ENCODE data around the gene NAB1. TPM values are rescaled to one million over a fixed set of nuclear protein-coding genes. Genes with fewer than 3 reads are reported as not detected.

NAB1 gene
- total RNA-seq, 4 donors from 2014 or later, result 4.9 to 11.0 (median 9.2) TPM

- intact Hi-C loops (cut with DNase I; ENCODE audit: low total_unique reads), result no loop called here
- no peak for ATAC-seq
- no peak for TF ChIP-seq POLR2A (IDR thresholded peaks at IDR 0.05)
- TF ChIP-seq CTCF (IDR thresholded peaks at IDR 0.05 in 4 of 5, conservative IDR thresholded peaks at IDR 0.05 in 1 of 5), result no peak
- in situ Hi-C loops (cut with MboI; ENCODE audit: low sequenced_read_pairs in 4 of 4), result no loop called here
- no peak overlapping the region for H3K27ac ChIP-seq
- H3K4me3 ChIP-seq, result no peak overlapping the region
- no peak for DNase-seq
- H3K9me3 ChIP-seq, result no peaks in the 10 kb centered on the region
- no peaks in the 10 kb centered on the region for H3K27me3 ChIP-seq
- H3K36me3 ChIP-seq, result no peaks in the 10 kb centered on the region
- H3K4me1 ChIP-seq, result no peaks in the 10 kb centered on the region
Measured at GRCh38 chr2:190696792-190697398, 48.0 kb downstream of the NAB1 start.

GRCh38 chr2:190697421-190697820 is 48.5 kb downstream of the NAB1 start:
- no peak for ATAC-seq
- TF ChIP-seq POLR2A (IDR thresholded peaks at IDR 0.05), result no peak
- no peak for TF ChIP-seq CTCF (IDR thresholded peaks at IDR 0.05 in 4 of 5, conservative IDR thresholded peaks at IDR 0.05 in 1 of 5)
- Histone ChIP-seq H3K27ac (no peak overlapping the region), H3K9me3 (no peaks in the 10 kb centered on the region), H3K27me3 (no peaks in the 10 kb centered on the region), H3K4me3 (no peak overlapping the region), H3K4me1 (no peaks in the 10 kb centered on the region), H3K36me3 (no peaks in the 10 kb centered on the region)
- in situ Hi-C loops (cut with MboI; ENCODE audit: low sequenced_read_pairs in 4 of 4), result no loop called here
- no peak for DNase-seq
- intact Hi-C loops (cut with DNase I; ENCODE audit: low total_unique reads), result no loop called here

GRCh38 chr2:190698895-190699294 is 50.0 kb downstream of the NAB1 start:
- Histone ChIP-seq H3K4me3 (no peak overlapping the region), H3K9me3 (no peaks in the 10 kb centered on the region), H3K27ac (no peak overlapping the region), H3K27me3 (no peaks in the 10 kb centered on the region), H3K36me3 (no peaks in the 10 kb centered on the region), H3K4me1 (no peaks in the 10 kb centered on the region)
- no peak for DNase-seq
- ATAC-seq, result no peak
- in situ Hi-C loops (cut with MboI; ENCODE audit: low sequenced_read_pairs in 4 of 4) (no loop called here), intact Hi-C loops (cut with DNase I; ENCODE audit: low total_unique reads) (no loop called here)
- TF ChIP-seq POLR2A (IDR thresholded peaks at IDR 0.05) (no peak), CTCF (IDR thresholded peaks at IDR 0.05 in 4 of 5, conservative IDR thresholded peaks at IDR 0.05 in 1 of 5) (no peak)

- intact Hi-C loops (cut with DNase I; ENCODE audit: low total_unique reads), result no loop called here
Measured at GRCh38 chr2:190701586-190701985, 52.7 kb downstream of the NAB1 start.

More at GRCh38 chr2:190701586-190701985, 52.7 kb downstream of the NAB1 start:
- Histone ChIP-seq H3K27me3 (no peaks in the 10 kb centered on the region), H3K9me3 (no peaks in the 10 kb centered on the region), H3K27ac (no peak overlapping the region), H3K4me3 (no peak overlapping the region), H3K4me1 (no peaks in the 10 kb centered on the region), H3K36me3 (no peaks in the 10 kb centered on the region)
- in situ Hi-C loops (cut with MboI; ENCODE audit: low sequenced_read_pairs in 4 of 4), result no loop called here
- ATAC-seq (no peak), DNase-seq (no peak)
- TF ChIP-seq CTCF (IDR thresholded peaks at IDR 0.05 in 4 of 5, conservative IDR thresholded peaks at IDR 0.05 in 1 of 5) (no peak), POLR2A (IDR thresholded peaks at IDR 0.05) (no peak)
